NCI-H2029 treated with DMSO at 0.1 percent for 48 hours (cell line): ENCODE data around the gene NTPCR.
A peak's percentile ranks its signal among the peaks of the same experiment; 100 is the strongest.
"Not testable (repeated sequence)": the region's sequence is repeated elsewhere in the genome, so short reads cannot be mapped to it uniquely, and the experiment has no call there.

Experiments used
- DNase-seq: peaks from one replicate; lab custom pipeline; 2025; lab: John Stamatoyannopoulos, UW

Gene NTPCR

DNA sequence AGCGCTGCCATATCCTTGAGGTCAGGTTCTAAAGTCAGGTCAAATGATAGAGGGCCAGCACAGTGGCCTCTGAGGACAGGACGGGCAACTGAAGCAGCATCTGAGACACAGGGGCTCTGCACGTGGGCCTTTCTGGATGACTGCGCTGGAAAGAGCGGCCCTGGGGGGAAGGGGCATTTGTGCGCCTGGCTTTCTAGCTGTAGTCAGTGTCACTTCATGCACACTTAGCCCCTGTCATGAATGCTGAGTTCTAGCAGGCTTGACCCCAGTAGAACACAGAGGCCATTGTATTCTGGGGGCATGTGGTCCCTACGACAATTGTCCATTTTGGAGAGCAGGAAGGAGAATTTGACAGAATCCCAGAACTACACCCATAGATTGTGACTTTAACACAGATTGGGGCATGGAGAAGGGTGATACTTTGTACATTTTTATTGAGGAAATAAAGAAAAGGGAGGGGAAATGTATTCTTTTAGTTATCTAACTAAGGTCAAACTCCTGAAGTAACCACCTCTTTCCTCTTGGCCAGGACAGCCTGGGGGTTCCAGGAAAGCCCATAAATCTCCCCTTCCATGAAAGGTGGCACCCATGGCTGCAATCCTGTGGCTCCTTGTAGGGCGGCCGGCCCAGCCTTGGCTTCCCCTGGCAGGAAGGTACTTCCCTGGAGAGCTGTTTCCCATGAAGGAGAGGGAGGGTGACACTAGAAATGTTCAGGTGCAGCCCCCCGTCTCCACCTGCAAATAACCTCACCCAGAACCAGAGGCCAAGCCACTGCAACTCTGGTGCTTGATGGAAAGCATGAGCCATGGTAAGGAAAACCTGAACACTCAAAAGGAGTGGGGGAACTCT, 34.4 kb downstream of the NTPCR start:
- no peak for DNase-seq

DNA sequence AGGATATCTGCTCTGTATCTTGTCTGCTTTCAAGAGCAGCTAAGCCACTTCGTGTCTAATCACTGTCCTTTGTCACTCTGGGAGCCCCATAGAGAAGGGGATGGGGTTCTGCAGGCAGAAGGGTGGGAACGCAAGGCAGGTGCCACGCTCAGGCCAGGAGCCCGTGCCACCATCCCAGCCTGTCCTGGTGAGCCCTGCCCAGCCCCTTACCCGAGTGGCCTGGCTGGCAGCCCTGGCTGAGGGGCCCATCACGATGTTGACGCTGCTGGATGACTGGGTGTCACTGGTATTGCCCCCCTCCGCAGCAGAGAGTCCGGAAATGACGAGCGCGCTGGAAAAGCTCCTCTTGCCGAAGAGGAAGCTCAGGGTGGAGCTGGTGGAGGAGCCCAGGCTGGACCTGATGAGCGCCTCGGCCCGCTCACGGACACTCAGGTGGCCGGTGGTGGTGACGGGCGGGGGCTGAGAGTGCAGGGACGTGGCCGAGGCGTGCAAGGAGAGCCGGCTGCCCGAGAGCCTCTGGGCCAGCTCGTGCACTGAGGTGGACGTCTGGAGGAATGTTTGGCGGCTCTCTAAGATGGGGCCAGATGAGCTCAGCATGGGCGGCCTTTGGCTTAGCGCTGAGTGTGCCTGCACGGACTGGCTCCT, 35.6 kb downstream of the NTPCR start:
- DNase-seq: no peak

DNA sequence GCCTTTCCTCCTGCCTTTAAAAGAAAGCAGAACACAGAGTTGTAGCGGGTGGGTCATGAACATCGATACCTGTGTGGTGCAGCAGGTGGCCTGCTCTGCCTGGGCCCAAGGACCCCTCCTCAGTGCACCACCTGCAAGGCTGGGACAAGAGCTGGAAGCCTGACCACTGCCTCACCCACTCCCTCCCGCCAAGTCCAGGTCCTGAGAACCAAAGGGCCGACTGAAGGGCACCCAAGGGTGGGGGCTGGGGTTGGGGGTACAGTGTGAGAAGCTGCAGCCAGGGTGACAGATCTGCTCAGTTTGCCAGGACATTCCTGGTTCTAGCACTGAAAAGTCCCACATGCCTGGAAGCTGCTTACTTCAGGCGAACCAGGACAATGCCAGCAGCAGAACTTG, 36.1 kb downstream of the NTPCR start:
- no peak for DNase-seq

DNA sequence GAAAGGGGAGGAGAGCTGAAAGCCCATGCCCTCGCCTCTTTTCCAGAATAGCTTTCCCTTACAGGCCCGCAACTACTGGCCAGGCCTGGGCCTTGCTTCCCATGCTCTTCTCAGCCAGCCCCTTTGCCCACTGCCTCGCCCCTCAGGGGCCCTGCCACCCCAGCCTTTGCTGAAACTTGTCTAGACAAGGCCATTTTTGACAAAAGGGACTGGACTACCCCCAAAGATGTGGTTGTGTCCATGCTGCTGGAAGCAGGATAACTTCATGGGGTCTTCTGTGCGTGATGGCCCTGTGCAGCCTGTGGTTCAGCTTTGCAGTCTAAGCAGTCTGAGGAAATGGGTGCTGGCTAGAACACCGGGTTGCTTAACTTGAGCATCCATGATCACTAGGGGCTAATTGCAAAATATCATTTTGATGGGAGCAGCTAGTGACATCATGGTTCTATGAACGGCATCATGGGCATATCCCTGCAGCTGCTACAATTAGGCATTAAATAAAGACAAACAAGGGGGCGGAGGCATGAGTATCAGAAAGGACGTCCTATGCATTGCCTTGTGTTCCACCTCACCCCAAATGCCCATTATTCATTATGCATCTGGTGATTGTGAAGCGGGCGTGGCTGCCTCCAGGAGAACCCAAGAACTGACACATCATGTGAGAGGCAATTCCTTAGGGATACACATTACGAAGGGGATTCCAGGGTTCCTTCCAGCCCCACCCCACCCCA, 36.8 kb downstream of the NTPCR start:
- no peak for DNase-seq

DNA sequence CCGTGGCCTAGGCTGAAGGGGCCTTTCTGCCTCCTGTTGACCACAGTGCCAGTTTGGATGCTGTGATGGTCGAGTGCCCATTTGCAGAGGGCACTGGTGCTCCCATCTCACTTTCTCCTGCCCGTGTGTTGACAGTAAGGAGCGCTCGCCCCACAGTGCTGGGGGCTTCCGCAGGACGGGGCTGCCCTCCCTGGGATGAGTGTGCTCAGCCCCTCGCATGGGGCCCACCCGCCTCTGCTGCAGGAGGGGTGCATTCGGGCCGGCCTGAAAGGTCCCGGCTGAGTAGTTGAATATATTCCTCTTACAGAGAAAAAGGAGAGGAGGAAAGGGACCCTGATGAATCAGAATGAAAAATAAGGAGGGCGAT, 37.3 kb downstream of the NTPCR start:
- DNase-seq: no peak

DNA sequence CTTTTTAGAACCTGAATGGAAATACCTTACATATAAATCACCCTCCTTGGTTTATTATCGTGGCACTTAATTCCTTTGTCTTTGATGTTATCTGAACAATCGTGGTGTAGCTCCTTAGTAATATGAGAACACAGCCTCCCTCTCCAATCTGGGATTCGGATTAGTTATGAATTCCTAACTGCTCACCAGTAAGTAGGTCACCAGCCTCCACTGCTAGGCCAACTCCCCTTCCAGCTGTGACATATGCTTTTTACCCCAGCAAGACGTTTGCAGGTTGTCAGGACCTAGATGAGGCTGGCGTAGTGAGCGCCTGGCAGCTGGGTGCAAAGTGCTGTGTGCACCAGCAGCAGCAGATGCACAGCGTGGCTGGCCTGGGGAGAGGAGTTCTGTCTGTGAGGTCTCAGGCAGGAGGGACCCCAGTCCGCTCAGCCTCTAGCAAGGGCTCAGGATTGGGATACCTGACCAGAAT, 38.2 kb downstream of the NTPCR start:
- no peak for DNase-seq

DNA sequence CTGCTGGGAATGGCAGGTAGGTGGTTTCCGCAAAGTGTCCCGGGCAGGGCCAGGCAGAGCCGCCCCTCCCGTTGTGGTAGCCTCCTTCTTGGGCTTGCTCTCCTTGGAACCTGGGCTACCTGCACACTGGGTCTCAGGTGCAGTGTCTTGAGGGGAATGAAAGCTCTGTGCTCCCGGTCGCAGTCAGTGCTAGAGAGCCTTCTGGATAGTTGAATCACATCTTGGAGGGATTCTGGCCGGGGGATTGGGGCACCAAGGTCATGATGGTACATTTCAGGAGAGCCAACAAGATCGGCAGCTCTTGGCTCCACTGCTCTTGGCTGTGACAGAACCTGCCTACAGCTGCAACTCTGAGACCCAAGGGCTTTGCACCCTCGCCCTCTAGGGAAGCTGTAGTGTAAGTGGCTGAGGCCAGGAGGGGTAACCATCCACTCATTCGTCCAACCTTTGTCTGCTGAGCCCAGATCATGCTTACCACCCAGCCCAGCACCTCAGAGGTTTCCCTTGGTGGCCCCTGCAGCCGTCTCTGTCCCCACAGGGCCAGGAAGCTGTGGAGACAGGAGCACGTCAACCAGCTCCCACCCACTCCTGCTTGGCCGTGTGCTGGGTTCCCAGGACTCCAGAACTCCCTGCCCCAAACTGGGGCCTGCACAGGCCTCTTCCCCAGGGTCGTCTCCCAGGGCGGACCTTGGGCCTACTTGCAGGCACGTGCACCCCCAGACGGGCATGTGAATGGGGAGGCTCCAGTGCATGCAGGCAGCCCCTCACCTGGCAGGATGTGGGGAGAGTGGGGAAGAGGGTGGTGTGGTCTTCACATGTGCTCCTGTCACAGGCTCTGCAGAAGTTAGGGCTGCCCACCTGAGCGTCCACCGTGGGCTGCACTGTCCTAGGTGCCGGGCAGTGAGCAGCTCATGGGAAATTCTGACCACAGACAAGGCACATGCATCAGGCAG, 40.0 kb downstream of the NTPCR start:
- no peak for DNase-seq

DNA sequence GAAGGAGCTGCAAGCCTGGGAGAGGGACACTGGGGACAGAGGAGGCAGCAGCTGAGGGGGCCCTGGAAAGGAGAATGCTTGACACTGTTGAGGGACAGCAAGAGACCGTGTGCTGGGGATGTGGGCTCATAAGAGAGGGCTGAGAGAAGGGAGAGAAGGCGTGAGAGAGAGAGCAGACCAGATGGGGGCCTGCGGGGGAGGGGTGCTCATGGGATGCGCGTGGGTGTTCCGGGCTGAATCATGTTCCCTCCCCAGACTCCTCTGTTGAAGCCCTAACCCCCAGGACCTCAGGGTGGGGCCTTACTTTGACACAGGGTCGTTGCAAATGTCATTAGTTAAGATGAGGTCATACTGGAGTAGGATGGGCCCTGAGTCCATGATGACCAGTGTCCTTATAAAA, 40.8 kb downstream of the NTPCR start:
- no peak for DNase-seq

DNA sequence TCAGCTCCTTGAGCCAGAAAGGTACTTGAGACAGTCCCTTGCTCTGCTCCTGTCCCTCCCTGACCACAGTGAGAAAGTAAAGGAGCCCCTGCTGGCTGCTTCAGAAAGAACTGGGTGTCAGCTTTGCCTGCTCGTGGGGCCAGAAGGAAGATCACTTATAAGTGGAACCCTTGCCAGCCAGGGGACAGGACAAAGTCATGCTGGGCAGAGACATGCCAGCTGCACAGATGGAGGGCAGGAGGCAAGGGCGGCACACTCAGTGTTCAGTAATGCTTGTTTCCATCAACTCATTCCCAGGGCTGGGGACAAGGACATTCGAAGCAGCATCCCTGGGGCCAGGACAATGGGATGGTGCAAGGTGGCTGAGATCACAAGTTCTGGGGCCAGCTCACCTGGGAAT, 41.8 kb downstream of the NTPCR start:
- DNase-seq: no peak

DNA sequence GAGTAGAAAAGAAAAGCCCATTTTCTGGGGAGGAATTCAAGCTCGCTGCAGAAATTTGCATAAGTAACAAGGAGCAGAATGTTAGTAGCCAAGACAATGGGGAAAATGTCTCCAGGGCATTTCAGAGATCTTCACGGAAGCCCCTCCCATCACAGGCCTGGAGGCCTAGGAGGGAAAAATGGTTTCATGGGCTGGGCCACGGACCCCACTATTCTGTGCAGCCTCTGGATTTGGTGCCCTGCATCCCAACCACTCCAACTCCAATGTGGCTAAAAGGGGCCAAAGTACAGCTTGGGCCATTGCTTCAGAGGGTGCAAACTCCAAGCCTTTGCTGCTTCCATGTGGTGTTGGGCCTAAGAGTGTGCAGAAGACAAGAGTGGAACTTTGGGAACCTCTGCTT, 43.1 kb downstream of the NTPCR start:
- DNase-seq: no peak

DNA sequence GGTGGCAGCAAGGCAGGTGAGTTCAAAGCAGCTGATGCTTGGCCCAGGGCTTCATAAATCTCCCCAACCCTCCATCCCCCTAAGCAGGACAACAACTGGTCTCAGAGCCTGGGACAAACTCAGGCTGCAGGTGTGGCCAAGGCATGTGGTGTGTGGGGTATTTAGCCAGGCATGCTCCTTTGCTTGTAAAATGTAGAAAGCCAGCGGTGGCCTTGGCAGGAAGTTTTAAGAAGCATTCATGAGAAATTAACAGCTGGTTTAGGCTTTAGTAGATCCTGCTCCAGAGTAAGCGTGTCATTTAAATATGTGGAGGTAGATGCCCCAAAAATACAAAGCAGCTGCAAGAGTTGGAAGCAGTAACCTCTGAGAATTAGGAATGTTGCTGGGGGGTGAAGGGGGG, 44.8 kb downstream of the NTPCR start:
- DNase-seq: no peak

DNA sequence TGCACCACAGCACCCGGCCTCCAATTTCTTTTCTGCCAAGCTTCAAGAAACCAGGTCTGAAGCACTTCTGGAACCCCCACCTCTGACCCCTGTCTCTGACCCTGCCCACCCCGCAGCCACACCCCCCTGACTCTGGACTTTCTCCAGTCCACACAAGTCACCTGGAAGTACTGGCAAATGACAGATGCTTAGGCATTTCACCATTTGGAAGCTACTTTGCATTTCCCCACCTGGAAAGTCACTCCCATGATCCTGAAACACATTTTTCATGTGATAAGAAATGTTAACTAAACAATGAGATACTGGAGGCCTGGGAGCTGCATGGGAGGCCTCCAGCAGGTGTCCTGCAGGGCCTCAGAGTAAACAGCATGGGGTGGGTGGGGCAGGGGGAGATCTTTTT, 45.7 kb downstream of the NTPCR start:
- DNase-seq: no peak

DNA sequence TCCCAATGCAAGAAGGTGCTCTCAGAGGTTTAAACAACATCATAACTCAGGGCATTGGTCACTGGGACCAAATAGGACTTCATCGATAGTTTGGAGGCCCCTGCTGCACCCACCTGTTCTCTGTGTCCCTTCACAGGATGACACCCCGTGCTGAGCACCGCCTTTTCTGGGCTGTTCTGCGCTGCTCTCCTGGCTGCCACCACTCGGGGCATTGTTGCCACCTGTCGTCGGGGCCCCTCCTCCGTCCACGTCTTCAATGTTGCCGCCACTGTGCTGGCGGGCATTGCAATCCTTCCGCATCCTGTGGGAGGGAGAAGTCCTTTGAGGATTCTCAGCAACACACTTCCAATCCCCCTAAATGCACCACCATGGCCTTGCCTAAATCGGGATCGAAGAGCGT, 47.7 kb downstream of the NTPCR start:
- no peak for DNase-seq

DNA sequence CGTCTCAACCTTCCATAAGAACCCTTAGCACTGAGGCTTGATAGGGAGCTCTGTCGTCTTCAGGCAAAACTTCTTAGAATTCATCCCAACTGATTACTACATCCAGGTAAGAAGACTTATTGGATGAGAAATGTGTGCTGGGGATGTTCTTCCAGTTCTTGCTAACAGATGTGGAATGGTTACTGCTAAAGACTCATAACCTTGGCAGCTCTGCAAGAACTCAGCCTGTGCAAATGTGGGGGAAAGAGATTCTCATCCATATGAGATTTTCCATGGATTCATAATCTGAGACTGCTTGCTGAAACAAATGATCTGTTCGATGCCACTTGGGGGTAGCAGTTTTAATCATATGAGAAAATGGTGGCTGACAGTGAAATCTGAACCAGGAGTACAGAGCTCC, 48.2 kb downstream of the NTPCR start:
- DNase-seq: no peak

DNA sequence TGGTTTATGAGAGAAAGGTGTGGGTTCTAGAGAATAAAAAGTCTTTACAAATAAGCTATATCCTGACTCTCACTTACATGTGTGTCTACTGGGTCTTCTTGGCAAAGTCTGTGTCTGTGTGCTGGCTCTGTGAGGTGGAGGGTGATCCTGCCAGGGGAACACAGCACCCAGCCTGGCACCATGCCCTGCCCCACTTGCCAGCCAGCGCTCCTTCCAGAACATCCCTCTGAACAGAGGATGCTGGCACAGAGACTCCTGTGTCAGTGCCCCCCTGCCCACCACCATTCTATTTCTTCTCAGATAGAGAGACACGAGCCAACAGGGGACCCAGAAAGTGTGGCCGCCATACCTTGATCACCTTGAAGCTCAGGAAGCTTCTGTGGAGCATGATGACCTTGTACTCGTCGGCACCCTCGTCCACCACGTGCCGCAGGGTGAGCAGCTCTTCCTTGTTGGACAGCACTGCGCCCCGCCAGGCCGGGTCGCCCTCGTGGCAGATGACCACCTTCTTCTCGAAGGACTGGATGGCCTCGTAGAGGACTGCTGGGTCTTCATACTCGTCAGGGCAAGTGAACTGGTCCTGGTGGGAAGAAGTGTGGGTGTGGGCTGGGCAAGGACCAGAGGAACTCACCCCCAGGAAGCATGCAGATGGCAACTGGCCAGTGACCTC, 49.7 kb downstream of the NTPCR start:
- no peak for DNase-seq

DNA sequence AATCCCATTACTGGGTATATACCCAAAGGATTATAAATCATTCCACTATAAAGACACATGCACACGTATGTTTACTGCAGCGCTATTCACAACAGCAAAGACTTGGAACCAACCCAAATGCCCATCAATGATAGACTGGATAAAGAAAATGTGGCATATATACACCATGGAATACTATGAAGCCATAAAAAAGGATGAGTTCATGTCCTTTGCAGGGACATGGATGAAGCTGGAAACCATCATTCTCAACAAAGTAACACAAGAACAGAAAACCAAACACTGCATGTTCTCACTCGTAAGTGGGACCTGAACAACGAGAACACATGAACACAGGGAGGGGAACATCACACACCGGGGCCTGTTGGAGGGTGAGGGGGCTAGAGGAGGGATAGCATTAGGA, 53.2 kb downstream of the NTPCR start:
- DNase-seq: not testable (repeated sequence)

DNA sequence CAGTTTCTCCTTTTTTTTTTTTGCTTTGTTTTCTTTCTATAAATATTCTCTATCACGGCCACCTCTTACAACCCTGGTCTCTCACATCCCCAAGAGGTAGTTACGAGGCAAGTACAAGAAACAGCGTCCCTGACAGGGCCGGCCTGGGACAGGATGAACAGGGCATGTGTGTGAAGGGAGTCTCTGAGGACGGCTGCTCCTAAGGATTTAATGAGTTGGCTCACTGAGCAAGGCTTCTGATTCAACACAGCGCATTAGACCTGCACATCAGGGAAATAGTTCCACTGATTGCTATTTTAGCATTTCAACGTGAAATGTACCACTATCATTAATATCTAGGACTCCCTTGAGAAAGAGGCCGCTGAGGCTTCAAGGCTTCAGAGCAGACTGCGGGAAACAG, 54.0 kb downstream of the NTPCR start:
- no peak for DNase-seq

DNA sequence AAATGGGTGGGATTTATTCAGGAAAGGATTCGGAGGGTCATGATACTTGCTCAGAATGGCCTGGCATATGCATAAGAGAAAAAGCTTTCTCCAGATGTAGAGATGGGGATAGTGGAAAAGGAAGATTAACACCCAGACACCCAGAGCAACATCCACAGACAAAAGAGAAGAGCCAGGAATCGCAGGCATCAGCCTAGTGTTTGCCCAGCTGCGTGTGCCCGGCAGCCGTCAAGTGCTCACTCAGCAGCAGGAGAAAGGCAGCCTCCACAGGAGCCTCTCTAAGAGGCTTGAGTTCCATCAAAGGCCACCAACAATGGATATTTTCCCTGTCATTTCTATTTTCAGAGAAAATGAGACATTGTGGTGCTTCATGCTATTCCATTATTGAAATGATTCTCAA, 54.7 kb downstream of the NTPCR start:
- peak; percentile 64 for DNase-seq

DNA sequence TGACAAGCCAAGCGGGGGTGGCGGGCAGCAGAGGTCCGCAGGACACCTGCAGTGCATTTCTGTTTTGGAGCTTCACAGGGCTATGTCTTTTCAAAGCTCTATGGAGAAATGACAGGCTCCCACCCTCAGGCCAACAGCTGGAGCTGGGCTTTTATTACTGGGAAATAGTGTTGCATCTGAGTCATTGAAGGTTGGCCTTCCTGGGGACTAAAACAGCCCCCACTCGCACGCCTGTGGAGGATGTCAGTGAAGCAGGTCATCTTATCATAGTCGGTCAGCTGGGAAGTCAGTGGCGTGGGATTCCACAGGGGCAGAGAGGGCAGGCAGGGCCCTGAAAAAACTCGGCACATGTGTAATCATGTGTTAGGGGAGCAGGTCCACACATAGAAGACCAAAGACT, 55.3 kb downstream of the NTPCR start:
- no peak for DNase-seq

DNA sequence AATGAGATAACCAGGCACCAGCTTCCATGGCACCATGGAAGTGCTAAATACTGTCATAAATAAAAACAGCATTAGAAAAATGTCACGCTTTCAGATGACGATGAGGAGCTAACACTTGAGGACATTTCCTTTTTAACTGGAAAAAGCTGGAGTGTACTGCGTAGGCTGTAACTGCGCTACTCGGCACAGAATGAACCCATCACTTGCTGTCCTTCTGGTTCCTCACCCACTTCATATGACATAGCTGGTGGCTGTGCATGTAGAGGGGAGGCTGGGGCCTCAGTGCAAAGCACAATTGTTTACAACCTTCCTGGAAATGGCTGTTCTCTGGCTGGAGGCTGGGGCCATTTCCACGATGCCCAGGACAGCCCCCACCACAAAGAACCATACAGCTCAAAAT, 55.7 kb downstream of the NTPCR start:
- no peak for DNase-seq

DNA sequence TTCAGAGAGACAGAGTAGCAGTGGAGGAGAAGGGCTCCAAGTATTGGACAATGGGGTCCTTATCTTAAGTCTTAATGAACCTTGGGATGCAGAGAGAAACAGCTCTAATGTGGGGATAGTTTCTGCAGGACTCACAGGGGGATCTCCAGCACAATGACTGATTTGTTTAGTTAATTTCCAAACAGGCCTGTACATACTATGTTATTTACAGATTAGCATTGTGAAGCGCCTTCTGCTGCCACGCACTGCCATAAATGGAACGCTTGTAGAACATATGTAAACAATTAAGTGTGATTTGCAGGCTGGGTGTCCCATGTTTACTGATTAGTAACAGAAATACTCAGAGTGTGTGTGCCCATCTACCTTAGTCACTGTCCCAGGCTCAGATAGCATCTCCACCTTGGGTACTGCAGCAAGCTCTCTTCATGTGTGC, 56.1 kb downstream of the NTPCR start:
- no peak for DNase-seq
